Measurements from ENCODE around the gene MKX. TPM values are rescaled to one million over a fixed set of nuclear protein-coding genes. Genes with fewer than 3 reads are reported as not detected.

MKX gene
- total and polyA plus RNA-seq, 2 donors (not counting 3 experiments of a cell fraction or from before 2014, with no cell fraction given) = not detected

DNA sequence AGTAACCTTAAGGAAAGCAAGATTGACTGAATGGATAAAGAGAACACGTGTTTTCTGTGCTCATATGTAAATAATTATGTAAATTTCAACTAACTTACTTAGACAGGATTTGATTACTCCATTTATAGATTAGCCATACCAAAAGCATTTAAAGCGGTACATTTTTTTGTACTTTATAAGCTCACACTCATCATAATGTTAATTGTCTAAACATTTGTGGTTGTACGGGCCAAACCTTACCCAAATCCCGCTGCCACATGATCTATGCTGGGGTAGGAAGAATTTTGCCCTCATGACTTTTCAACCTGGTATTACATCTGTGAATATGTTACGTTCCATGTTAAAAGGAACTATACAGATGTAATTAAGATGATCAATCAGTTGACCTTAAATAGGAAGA is 29.1 kb downstream of the MKX start:
- TF ChIP-seq, protein P1, sequence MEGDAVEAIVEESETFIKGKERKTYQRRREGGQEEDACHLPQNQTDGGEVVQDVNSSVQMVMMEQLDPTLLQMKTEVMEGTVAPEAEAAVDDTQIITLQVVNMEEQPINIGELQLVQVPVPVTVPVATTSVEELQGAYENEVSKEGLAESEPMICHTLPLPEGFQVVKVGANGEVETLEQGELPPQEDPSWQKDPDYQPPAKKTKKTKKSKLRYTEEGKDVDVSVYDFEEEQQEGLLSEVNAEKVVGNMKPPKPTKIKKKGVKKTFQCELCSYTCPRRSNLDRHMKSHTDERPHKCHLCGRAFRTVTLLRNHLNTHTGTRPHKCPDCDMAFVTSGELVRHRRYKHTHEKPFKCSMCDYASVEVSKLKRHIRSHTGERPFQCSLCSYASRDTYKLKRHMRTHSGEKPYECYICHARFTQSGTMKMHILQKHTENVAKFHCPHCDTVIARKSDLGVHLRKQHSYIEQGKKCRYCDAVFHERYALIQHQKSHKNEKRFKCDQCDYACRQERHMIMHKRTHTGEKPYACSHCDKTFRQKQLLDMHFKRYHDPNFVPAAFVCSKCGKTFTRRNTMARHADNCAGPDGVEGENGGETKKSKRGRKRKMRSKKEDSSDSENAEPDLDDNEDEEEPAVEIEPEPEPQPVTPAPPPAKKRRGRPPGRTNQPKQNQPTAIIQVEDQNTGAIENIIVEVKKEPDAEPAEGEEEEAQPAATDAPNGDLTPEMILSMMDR (IDR thresholded peaks at IDR 0.05; ENCODE audit: extremely low read depth in 1 of 2, insufficient read depth in 1 of 2, low read depth in 1 of 2, low read length in 2 of 2) = no peak
- TF ChIP-seq GATA2 (IDR thresholded peaks at IDR 0.05; ENCODE audit: insufficient read depth, insufficient read length, low read depth, low read length) = no peak
- TF ChIP-seq, protein P2, sequence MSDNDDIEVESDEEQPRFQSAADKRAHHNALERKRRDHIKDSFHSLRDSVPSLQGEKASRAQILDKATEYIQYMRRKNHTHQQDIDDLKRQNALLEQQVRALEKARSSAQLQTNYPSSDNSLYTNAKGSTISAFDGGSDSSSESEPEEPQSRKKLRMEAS (IDR thresholded peaks at IDR 0.05; ENCODE audit: insufficient read depth, insufficient read length) = no peak
- TF ChIP-seq POLR2AphosphoS5 (IDR thresholded peaks at IDR 0.05; ENCODE audit: insufficient read depth, low read depth, low read length) = no peak
- no peak for TF ChIP-seq MYC (IDR thresholded peaks at IDR 0.05; ENCODE audit: low read depth, low read length)
- no peak for TF ChIP-seq EZH2 (IDR thresholded peaks at IDR 0.05; ENCODE audit: borderline replicate concordance, low read depth, low read length, severe bottlenecking)
- no peak for TF ChIP-seq POLR2A (IDR thresholded peaks at IDR 0.05; ENCODE audit: low read depth, low read length)
- TF ChIP-seq JUN (IDR thresholded peaks at IDR 0.05; ENCODE audit: borderline replicate concordance, insufficient read depth, insufficient read length, low read depth) = no peak
- no peak for TF ChIP-seq FOS (IDR thresholded peaks at IDR 0.05; ENCODE audit: borderline replicate concordance, insufficient read depth, low read length)
- FAIRE-seq = no peak
- POLR2A ChIA-PET = no interaction called here
- Histone ChIP-seq H3K9me3 (replicated peaks; ENCODE audit: control insufficient read depth, insufficient read depth, low read length) (no peaks in the 10 kb centered on the region), H4K20me1 (replicated peaks; ENCODE audit: control insufficient read depth, extremely low read depth, insufficient read depth, low read length) (no peaks in the 10 kb centered on the region), H3K9me1 (replicated peaks; ENCODE audit: control insufficient read depth, extremely low read depth, insufficient read depth, low read length) (no peaks in the 10 kb centered on the region), H3K9ac (replicated peaks; ENCODE audit: extremely low read depth, insufficient read depth, low read length) (no peak overlapping the region), H3K27ac (ENCODE audit: insufficient read depth, low read depth, low read length) (no peak overlapping the region), H2AFZ (ENCODE audit: low read depth, low read length) (no peak overlapping the region), H3K79me2 (ENCODE audit: control insufficient read depth, insufficient read depth, low read length) (no peaks in the 10 kb centered on the region), H3K4me3 (replicated peaks in 1 of 3; ENCODE audit: insufficient read depth in 1 of 3, low read depth in 1 of 3, low read length in 3 of 3) (no peak overlapping the region), H3K36me3 (ENCODE audit: control insufficient read depth in 2 of 2, extremely low read depth in 1 of 2, insufficient read depth in 2 of 2, low read length in 2 of 2) (no peaks in the 10 kb centered on the region), H3K4me1 (ENCODE audit: control insufficient read depth, extremely low read depth, insufficient read depth, low read length) (no peaks in the 10 kb centered on the region), H3K27me3 (ENCODE audit: control insufficient read depth in 2 of 2, insufficient read depth in 2 of 2, low read length in 2 of 2) (no peaks in the 10 kb centered on the region), H3K4me2 (ENCODE audit: insufficient read depth, low read length) (no peak overlapping the region)
- no peak for DNase-seq (ENCODE audit: low read depth, low spot score)
- CTCF ChIA-PET = interaction anchor here (1.5 kb wide), 1 partner anchor 17 kb away, joined by 4 read pairs; no protein-coding TSS in a partner anchor
- intact Hi-C loops (cut with micrococcal nuclease) (no loop called here), dilution Hi-C loops (cut with MboI; ENCODE audit: extremely low pct_ligation_motif_present, low sequenced_read_pairs) (no loop called here)
- no TSS peak for BruUV-seq (replicated peaks)

Data from endothelial cell of umbilical vein (primary cell).